Measurements from ENCODE around the gene CAMK1D. TPM values are rescaled to one million over a fixed set of nuclear protein-coding genes. Genes with fewer than 3 reads are reported as not detected.

The CAMK1D gene
- total RNA-seq, 1 experiment from 2014 or later: 6.3 TPM

DNA sequence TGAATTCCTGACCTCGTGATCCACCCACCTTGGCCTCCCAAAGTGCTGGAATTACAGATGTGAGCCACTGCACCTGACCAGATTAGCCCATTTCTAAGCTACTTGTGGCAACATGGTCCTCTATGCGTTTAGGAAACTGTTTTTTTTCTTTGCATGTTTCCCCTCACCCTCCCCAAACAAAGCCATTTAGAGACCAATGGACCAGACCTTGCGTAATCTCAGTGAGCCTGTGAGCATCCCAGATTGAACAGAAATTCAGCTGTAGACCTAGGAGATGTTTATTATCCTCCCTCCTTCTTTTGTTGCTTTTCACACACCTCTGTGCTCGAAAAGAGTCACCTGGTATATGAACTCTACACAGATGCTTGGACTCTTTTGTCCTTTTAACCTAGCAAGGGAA lies 28.5 kb upstream of the CAMK1D start:
- Mint-ChIP-seq H3K4me1 (peaks cover 5 to 6% of the 10 kb centered on the region in 2 experiments; a peak in 1 of 4 replicates), H3K4me3 (no peak overlapping the region), H3K27ac (no peak overlapping the region), H3K9me3 (no peaks in the 10 kb centered on the region; a peak in 1 of 5 replicates), H3K27me3 (ENCODE audit: low read depth) (no peaks in the 10 kb centered on the region), H3K36me3 (ENCODE audit: insufficient read depth in 1 of 3, low read depth in 3 of 3) (no peaks in the 10 kb centered on the region)
- no peak overlapping the region for H4K5ac ChIP-seq (ENCODE audit: insufficient read length, low read depth, low read length)
- H3K4ac ChIP-seq (ENCODE audit: low read depth, low read length): no peak overlapping the region
- H3K18ac ChIP-seq (ENCODE audit: insufficient read length, low read depth, low read length): no peak overlapping the region
- H3K23me2 ChIP-seq (ENCODE audit: insufficient read length, low read depth, low read length, poor library complexity, severe bottlenecking): no peaks in the 10 kb centered on the region
- WGBS (ENCODE audit: extremely low coverage, insufficient read length, low lambda C conversion rate): no CpG with 5 or more reads among the region's 4 CpGs
- no peak overlapping the region for H3K23ac ChIP-seq (ENCODE audit: insufficient read length, low read depth, low read length)
- no peak overlapping the region for H2AK5ac ChIP-seq (ENCODE audit: insufficient read length, low read length)
- no peaks in the 10 kb centered on the region for H3K9me3 ChIP-seq (ENCODE audit: control insufficient read depth, low read depth, low read length)
- H3K9ac ChIP-seq (ENCODE audit: extremely low read depth, insufficient read length, low read length): no peak overlapping the region
- no peak overlapping the region for H4K8ac ChIP-seq (replicated peaks; ENCODE audit: insufficient read length, low read depth, low read length)
- H3K27me3 ChIP-seq (ENCODE audit: insufficient read depth, low read length): no peaks in the 10 kb centered on the region
- no peak for TF ChIP-seq CTCF (conservative IDR thresholded peaks at IDR 0.05)
- no peaks in the 10 kb centered on the region for H4K20me1 ChIP-seq (ENCODE audit: control insufficient read depth, insufficient read depth, insufficient read length)
- H2BK5ac ChIP-seq (ENCODE audit: insufficient read length, low read length): no peak overlapping the region
- no peak overlapping the region for H2AFZ ChIP-seq (ENCODE audit: low read length)
- H3K79me2 ChIP-seq (ENCODE audit: insufficient read depth, low read length): no peaks in the 10 kb centered on the region
- no peaks in the 10 kb centered on the region for H3K79me1 ChIP-seq (ENCODE audit: insufficient read depth, low read depth, low read length, poor library complexity, severe bottlenecking)
- H3K27ac ChIP-seq (ENCODE audit: insufficient read length, low read depth, low read length): no peak overlapping the region
- no peak overlapping the region for H2BK20ac ChIP-seq (ENCODE audit: low read depth, low read length, poor library complexity, severe bottlenecking)
- H2BK120ac ChIP-seq (ENCODE audit: low read depth, low read length, poor library complexity, severe bottlenecking): no peak overlapping the region
- no peak overlapping the region for H3K4me2 ChIP-seq (ENCODE audit: insufficient read depth, insufficient read length, low read length)
- no peaks in the 10 kb centered on the region for H3K4me1 ChIP-seq (ENCODE audit: insufficient read depth, low read length)
- no peak overlapping the region for H3T11ph ChIP-seq (ENCODE audit: low read length)
- no peak overlapping the region for H2BK12ac ChIP-seq (ENCODE audit: insufficient read length, low read depth, low read length)
- no peak for DNase-seq
- no peak overlapping the region for H3K56ac ChIP-seq (ENCODE audit: insufficient read length, low read depth, low read length)
- H4K91ac ChIP-seq (ENCODE audit: insufficient read length, low read depth, low read length): no peak overlapping the region
- H3K14ac ChIP-seq (ENCODE audit: insufficient read depth, low read length): no peak overlapping the region
- no peak overlapping the region for H2BK15ac ChIP-seq (ENCODE audit: low read depth, low read length)

All from H9 (cell line).